Endothelial cell of umbilical vein (primary cell): Measurements from ENCODE around the gene NUTM1. TPM values are rescaled to one million over a fixed set of nuclear protein-coding genes. Genes with fewer than 3 reads are reported as not detected.
A peak's percentile ranks its signal among the peaks of the same experiment; 100 is the strongest.
"Not testable (repeated sequence)": the region's sequence is repeated elsewhere in the genome, so short reads cannot be mapped to it uniquely, and the experiment has no call there.

ENCODE experiments used
- BruUV-seq: library from RNA; stranded (reverse); fragments of 400-500 nt; replicated peaks from 2 replicates; lab custom pipeline; 2021; lab: Mats Ljungman, UMichigan
- CTCF ChIA-PET: fragments of 300-600, 350-600 bp; sonication (Branson Sonifier 250); formaldehyde crosslinking; loops from one replicate; lab custom pipeline; 2021; ENCODE audit warnings: antibody characterized with exemption, inconsistent platforms; lab: Charles Lee
- POLR2A ChIA-PET: fragments of 300-600, 350-600 bp; sonication (Branson Sonifier 250); formaldehyde crosslinking; loops from one replicate; lab custom pipeline; 2021; ENCODE audit warnings: antibody characterized with exemption, inconsistent platforms; lab: Charles Lee
- DNase-seq: peaks from one replicate; pipeline ENCODE4 v3.0.0-alpha.2; 2011; ENCODE audit warnings: low read depth, low spot score
- FAIRE-seq: peaks from 2 replicates; lab custom pipeline; 2011; peaks lifted over from hg19 to GRCh38; lab: Jason Lieb, UNC
- H2AFZ ChIP-seq: 2 replicates; pipeline ENCODE4 v1.6.0; 2012; ENCODE audit warnings: low read depth, low read length, control low read depth, inconsistent platforms
- H3K27ac ChIP-seq: 2 replicates; pipeline ENCODE4 v1.5.1; 2011; ENCODE audit warnings: low read depth, mild to moderate bottlenecking, control low read depth, low read length, moderate library complexity; ENCODE audit not compliant: insufficient read depth
- H3K27me3 ChIP-seq, 2 experiments: 2 replicates each; pipeline versions ENCODE4 v1.6.0 to v1.6.1; 2011; ENCODE audit warnings: low read length in 2 of 2, mixed read lengths in 1 of 2; ENCODE audit not compliant: control insufficient read depth in 2 of 2, insufficient read depth in 2 of 2
- H3K36me3 ChIP-seq, 2 experiments: 2 replicates in 1 of 2; 3 replicates in 1 of 2; pipeline ENCODE4 v1.5.1; 2011; ENCODE audit warnings: low read length in 2 of 2, mild to moderate bottlenecking in 1 of 2, moderate library complexity in 1 of 2; ENCODE audit not compliant: control insufficient read depth in 2 of 2, insufficient read depth in 2 of 2; ENCODE audit errors: extremely low read depth in 1 of 2
- H3K4me1 ChIP-seq: 3 replicates; pipeline ENCODE4 v1.5.1; 2011; ENCODE audit warnings: mild to moderate bottlenecking, low read length; ENCODE audit not compliant: control insufficient read depth, insufficient read depth; ENCODE audit errors: extremely low read depth
- H3K4me2 ChIP-seq: 2 replicates; pipeline ENCODE4 v1.6.1; 2011; ENCODE audit warnings: low read length, control low read depth, mixed read lengths; ENCODE audit not compliant: insufficient read depth
- H3K4me3 ChIP-seq, 3 experiments: fragments of 200-600 bp in 1 of 3; sonication (generic), shearing (Covaris generic) in 1 of 3; replicated peaks in 1 of 3; 2 replicates each; pipeline ENCODE4 v1.5.1; 2011 to 2016; ENCODE audit warnings: control low read depth in 3 of 3, low read length in 3 of 3, mild to moderate bottlenecking in 2 of 3, inconsistent platforms in 1 of 3, low read depth in 1 of 3, moderate library complexity in 1 of 3; ENCODE audit not compliant: insufficient read depth in 1 of 3
- H3K79me2 ChIP-seq: 2 replicates; pipeline ENCODE4 v1.6.0; 2012; ENCODE audit warnings: low read length, inconsistent platforms; ENCODE audit not compliant: control insufficient read depth, insufficient read depth
- H3K9ac ChIP-seq: replicated peaks from 2 replicates; pipeline ENCODE3; 2011; ENCODE audit warnings: low read length, control low read depth; ENCODE audit not compliant: insufficient read depth; ENCODE audit errors: extremely low read depth
- H3K9me1 ChIP-seq: replicated peaks from 3 replicates; pipeline ENCODE4 v1.6.0; 2011; ENCODE audit warnings: mild to moderate bottlenecking, low read length; ENCODE audit not compliant: control insufficient read depth, insufficient read depth; ENCODE audit errors: extremely low read depth
- H3K9me3 ChIP-seq: replicated peaks from 2 replicates; pipeline ENCODE4 v1.5.1; 2012; ENCODE audit warnings: low read length, inconsistent platforms; ENCODE audit not compliant: control insufficient read depth, insufficient read depth
- H4K20me1 ChIP-seq: replicated peaks from 2 replicates; pipeline ENCODE3; 2011; ENCODE audit warnings: mild to moderate bottlenecking, low read length; ENCODE audit not compliant: control insufficient read depth, insufficient read depth; ENCODE audit errors: extremely low read depth
- dilution Hi-C: fragments of 300-500 bp; cut with MboI; formaldehyde crosslinking; loops from one replicate; pipeline ENCODE4 v1.15.0; 2019; ENCODE audit warnings: low sequenced_read_pairs; ENCODE audit not compliant: extremely low pct_ligation_motif_present
- intact Hi-C: fragments of 100-400 bp; cut with micrococcal nuclease; formaldehyde crosslinking; loops from one replicate; pipeline ENCODE4 v1.10.0; 2022
- polyA plus RNA-seq, 4 experiments: library from polyadenylated mRNA; depleted of rRNA in 3 of 4; stranded (reverse) in 3 of 4; unstranded in 1 of 4; fragments of >200 nt; gene quantifications; 2 replicates each; pipeline versions ENCODE4 v1.2.1 to v1.2.3, GENCODE V29; 2011 to 2012; ENCODE audit warnings: missing spikeins in 1 of 4
- total RNA-seq: library from RNA; stranded (reverse); gene quantifications from 2 replicates; pipeline ENCODE4 v1.2.3, GENCODE V29; 2021

Gene NUTM1
- total and polyA plus RNA-seq, 2 donors (not counting 3 experiments of a cell fraction or from before 2014, with no cell fraction given) = not detected

GRCh38 chr15:34389594-34390086, 46.5 kb downstream of the NUTM1 start:
- H3K4me2 ChIP-seq, H3K27me3 ChIP-seq, H4K20me1 ChIP-seq, BruUV-seq, dilution Hi-C loops, H3K9ac ChIP-seq, H3K79me2 ChIP-seq, DNase-seq, H3K4me3 ChIP-seq, H3K9me1 ChIP-seq, H3K27ac ChIP-seq, H3K4me1 ChIP-seq, FAIRE-seq, intact Hi-C loops, H2AFZ ChIP-seq, CTCF ChIA-PET, H3K9me3 ChIP-seq, POLR2A ChIA-PET, H3K36me3 ChIP-seq: not testable (repeated sequence)

GRCh38 chr15:34392981-34393380, 49.9 kb downstream of the NUTM1 start:
- not testable (repeated sequence) for BruUV-seq

GRCh38 chr15:34397637-34398259, 54.6 kb downstream of the NUTM1 start:
- H3K27me3 ChIP-seq, dilution Hi-C loops, DNase-seq, H3K79me2 ChIP-seq, H3K9me1 ChIP-seq, H3K27ac ChIP-seq, H3K4me2 ChIP-seq, H3K36me3 ChIP-seq, intact Hi-C loops, H3K4me3 ChIP-seq, CTCF ChIA-PET, H3K4me1 ChIP-seq, H3K9me3 ChIP-seq, H3K9ac ChIP-seq, POLR2A ChIA-PET, H4K20me1 ChIP-seq, H2AFZ ChIP-seq, BruUV-seq: not testable (repeated sequence)
- FAIRE-seq = peak; percentile 80

More at GRCh38 chr15:34392981-34393380, 49.9 kb downstream of the NUTM1 start:
- FAIRE-seq, H4K20me1 ChIP-seq, dilution Hi-C loops, H2AFZ ChIP-seq, H3K4me1 ChIP-seq, H3K9me1 ChIP-seq, DNase-seq, H3K9ac ChIP-seq, H3K4me3 ChIP-seq, POLR2A ChIA-PET, CTCF ChIA-PET, H3K36me3 ChIP-seq, H3K79me2 ChIP-seq, H3K4me2 ChIP-seq, H3K27ac ChIP-seq, intact Hi-C loops, H3K9me3 ChIP-seq, H3K27me3 ChIP-seq: not testable (repeated sequence)

GRCh38 chr15:34403160-34403598, 60.1 kb downstream of the NUTM1 start:
- POLR2A ChIA-PET, H3K4me3 ChIP-seq, H3K27ac ChIP-seq, DNase-seq, intact Hi-C loops, CTCF ChIA-PET, H2AFZ ChIP-seq, H3K36me3 ChIP-seq, H3K79me2 ChIP-seq, H4K20me1 ChIP-seq, H3K4me2 ChIP-seq, H3K27me3 ChIP-seq, H3K4me1 ChIP-seq, dilution Hi-C loops, BruUV-seq, H3K9ac ChIP-seq, FAIRE-seq, H3K9me1 ChIP-seq, H3K9me3 ChIP-seq: not testable (repeated sequence)
